ENCODE data around the gene MYO1D.

DNA sequence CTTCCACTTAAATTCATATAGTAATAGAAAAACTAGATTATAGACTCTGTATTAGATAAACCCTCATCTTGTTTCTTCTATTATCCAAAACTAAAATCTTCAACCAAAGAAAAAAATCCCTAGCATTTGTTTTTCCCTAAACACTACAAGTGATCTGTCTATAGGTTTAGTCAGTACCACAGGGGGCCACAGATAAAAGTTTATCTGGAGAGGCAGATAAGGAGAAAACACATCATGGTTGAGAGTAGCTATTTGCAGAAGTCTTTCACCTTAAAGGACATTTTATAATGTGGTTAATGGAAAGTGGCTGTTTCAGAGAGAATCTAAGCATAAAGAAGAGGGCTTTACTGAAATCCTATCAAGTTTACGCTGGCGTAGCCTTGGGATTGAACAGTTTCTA lies 230.0 kb downstream of the MYO1D start:
- TF ChIP-seq, protein P1, sequence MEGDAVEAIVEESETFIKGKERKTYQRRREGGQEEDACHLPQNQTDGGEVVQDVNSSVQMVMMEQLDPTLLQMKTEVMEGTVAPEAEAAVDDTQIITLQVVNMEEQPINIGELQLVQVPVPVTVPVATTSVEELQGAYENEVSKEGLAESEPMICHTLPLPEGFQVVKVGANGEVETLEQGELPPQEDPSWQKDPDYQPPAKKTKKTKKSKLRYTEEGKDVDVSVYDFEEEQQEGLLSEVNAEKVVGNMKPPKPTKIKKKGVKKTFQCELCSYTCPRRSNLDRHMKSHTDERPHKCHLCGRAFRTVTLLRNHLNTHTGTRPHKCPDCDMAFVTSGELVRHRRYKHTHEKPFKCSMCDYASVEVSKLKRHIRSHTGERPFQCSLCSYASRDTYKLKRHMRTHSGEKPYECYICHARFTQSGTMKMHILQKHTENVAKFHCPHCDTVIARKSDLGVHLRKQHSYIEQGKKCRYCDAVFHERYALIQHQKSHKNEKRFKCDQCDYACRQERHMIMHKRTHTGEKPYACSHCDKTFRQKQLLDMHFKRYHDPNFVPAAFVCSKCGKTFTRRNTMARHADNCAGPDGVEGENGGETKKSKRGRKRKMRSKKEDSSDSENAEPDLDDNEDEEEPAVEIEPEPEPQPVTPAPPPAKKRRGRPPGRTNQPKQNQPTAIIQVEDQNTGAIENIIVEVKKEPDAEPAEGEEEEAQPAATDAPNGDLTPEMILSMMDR (IDR thresholded peaks at IDR 0.05; ENCODE audit: low read length), result no peak
- no peak for TF ChIP-seq EZH2 (optimal IDR thresholded peaks at IDR 0.05; ENCODE audit: low read depth, low read length)

Measured in MM.1S (cell line).